Measurements from ENCODE around the gene VPS41.

- TF ChIP-seq CTCF (IDR thresholded peaks at IDR 0.05): no peak
- TF ChIP-seq POLR2A (IDR thresholded peaks at IDR 0.05): no peak
These were observed 29.6 kb upstream of the VPS41 start for GRCh38 chr7:38938589-38938988.
